Measurements from ENCODE around the gene BMP5.
"Not testable (repeated sequence)": the region's sequence is repeated elsewhere in the genome, so short reads cannot be mapped to it uniquely, and the experiment has no call there.

Gene BMP5

DNA sequence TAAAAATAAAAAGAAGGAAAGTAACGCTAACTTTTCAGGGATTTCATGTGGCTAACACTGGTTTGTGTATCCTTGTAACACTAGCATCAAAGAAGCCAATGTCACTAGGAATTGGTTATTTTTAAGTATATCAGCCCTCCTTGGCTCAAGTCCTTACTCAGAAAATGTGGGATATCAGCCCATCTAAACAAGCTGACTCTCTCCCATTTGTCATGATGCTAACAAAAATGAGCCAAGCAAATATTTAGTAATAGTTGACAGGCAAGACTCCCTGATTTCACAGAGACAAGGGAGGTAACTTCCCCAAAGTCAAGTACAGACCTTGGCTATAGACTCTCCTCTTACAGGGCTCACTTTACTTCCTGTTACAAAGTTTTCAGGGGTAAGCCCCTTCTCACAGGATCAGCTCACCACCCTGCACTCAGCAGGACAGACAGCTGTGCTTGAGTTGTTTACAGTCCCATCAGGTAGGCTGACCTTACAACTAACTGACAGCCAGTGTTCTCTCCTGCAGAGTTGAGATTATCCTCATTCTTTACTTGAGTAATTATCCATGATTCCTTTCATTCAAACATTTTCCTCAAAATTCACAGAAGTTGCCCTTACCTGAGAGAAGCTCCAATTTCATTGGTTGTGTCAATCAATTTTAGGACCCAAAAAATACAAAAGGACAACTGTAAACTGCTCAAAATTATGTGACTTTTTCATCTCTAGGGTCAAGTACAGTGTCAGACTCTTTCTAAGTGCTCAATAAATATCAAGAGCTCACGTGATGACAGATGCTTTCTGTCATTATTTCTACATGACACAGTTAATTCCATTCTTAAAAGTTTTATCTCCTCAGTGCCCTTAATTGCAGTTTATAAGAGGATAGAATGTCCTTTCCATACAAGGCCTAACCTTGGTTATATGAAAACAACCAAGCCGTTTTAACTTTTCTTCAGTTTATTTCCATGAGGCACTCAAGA lies 38.1 kb upstream of the BMP5 start:
- TF ChIP-seq, protein P1, sequence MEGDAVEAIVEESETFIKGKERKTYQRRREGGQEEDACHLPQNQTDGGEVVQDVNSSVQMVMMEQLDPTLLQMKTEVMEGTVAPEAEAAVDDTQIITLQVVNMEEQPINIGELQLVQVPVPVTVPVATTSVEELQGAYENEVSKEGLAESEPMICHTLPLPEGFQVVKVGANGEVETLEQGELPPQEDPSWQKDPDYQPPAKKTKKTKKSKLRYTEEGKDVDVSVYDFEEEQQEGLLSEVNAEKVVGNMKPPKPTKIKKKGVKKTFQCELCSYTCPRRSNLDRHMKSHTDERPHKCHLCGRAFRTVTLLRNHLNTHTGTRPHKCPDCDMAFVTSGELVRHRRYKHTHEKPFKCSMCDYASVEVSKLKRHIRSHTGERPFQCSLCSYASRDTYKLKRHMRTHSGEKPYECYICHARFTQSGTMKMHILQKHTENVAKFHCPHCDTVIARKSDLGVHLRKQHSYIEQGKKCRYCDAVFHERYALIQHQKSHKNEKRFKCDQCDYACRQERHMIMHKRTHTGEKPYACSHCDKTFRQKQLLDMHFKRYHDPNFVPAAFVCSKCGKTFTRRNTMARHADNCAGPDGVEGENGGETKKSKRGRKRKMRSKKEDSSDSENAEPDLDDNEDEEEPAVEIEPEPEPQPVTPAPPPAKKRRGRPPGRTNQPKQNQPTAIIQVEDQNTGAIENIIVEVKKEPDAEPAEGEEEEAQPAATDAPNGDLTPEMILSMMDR (IDR thresholded peaks at IDR 0.05; ENCODE audit: extremely low read depth, missing control alignments) = no peak
- no peak for DNase-seq (ENCODE audit: low spot score)

DNA sequence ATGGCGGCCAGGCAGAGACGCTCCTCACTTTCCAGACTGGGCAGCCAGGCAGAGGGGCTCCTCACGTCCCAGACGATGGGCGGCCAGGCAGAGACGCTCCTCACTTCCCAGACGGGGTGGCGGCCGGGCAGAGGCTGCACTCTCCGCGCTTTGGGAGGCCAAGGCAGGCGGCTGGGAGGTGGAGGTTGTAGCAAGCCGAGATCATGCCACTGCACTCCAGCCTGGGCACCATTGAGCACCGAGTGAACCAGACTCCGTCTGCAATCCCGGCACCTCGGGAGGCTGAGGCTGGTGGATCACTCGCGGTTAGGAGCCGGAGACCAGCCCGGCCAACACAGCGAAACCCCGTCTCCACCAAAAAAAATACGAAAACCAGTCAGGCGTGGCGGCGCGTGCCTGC lies 35.1 kb upstream of the BMP5 start:
- DNase-seq (ENCODE audit: low spot score) = not testable (repeated sequence)

DNA sequence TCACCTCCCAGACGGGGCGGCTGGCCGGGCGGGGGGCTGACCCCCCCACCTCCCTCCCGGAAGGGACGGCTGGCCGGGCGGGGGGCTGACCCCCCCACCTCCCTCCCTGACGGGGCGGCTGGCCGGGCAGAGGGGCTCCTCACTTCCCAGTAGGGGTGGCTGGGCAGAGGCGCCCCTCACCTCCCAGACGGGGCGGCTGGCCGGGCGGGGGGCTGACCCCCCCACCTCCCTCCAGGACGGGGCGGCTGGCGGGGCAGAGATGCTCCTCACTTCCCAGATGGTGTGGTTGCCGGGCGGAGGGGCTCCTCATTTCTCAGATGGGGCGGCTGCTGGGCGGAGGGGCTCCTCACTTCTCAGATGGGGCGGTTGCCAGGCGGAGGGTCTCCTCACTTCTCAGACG lies 34.5 kb upstream of the BMP5 start:
- not testable (repeated sequence) for DNase-seq (ENCODE audit: low spot score)

DNA sequence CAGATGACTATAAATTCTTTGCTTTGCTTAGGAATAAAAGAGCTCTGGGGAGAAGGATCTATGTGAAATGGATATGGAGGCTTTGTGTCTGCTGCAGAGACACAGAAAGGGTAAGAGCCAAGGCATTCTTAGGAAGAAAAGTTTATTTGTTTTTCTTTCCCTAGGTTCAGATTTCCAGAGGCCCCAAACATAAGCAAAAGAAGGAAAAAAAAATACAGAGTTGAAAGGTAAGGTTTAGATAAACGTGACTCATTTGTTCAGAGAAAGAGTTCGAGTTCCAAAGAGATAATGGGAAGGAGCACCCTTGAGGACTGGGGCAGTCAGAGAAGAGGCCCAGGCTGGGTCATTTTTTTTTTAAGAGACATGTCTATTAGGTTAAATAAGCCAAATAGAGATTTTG lies 27.4 kb upstream of the BMP5 start:
- TF ChIP-seq, protein P1 (IDR thresholded peaks at IDR 0.05; ENCODE audit: extremely low read depth, missing control alignments) = no peak
- DNase-seq (ENCODE audit: low spot score) = no peak

DNA sequence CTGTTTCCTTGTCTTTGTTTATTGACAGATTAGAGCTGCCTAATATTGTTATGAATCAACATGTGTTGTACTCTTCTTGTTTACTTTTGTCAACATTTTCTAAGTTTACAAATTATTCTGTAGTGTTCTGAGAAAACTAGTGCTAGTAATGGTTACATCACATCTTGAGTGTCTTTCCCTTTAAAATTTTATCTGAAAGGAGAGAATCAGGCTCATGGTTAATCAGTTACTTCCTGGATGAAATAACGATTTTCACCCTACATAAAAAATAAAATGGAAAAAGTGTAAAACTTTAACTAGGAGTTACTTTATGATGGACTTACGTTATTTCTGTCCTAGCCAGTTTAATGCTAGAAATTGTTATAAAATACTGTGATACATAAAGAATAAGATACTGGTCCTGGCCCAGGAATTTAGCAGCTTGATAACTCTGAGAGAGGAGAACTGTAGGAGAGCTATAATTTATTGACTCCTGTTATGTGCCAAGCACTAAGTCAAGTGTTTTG lies 26.4 kb upstream of the BMP5 start:
- DNase-seq (ENCODE audit: low spot score) = no peak
- TF ChIP-seq, protein P1 (IDR thresholded peaks at IDR 0.05; ENCODE audit: extremely low read depth, missing control alignments) = no peak

DNA sequence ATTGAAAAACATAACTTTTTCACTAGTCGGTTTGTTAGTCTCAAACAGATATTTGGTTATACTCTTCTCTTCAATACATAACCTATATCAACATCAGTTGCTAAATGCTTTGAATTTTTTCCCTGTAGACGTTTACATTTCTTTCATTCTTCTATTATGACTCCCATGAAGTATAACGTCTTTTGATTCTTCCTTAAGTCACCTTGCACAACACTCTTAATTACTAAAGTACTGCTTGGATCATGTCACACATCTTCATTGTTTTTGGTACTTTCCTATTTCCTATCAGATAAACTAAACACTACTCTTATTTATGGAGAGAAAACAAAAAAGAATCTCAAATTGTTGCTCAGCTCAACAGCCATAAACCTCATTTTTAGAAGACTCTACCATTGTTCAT lies 23.0 kb upstream of the BMP5 start:
- TF ChIP-seq, protein P1 (IDR thresholded peaks at IDR 0.05; ENCODE audit: extremely low read depth, missing control alignments) = no peak
- no peak for DNase-seq (ENCODE audit: low spot score)

DNA sequence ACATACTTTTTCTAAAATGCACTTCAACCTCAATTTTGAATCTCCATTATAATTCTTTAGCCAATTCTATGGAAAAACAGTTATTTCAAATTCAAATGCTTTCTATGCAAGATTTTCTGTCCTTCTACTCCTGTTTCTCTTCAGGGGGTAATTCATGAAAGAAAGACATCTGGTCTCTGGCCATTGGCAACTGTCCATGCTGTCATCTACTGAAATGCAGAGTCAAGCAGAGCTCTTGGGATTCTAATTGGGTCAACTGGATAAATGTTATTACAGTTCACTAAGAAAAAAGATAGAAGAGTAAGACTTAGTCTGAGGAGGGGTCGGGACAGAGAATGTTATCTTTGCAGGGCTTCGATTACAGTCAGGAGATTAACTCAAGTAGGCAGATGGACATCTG lies 22.0 kb upstream of the BMP5 start:
- TF ChIP-seq, protein P1 (IDR thresholded peaks at IDR 0.05; ENCODE audit: extremely low read depth, missing control alignments) = no peak
- no peak for DNase-seq (ENCODE audit: low spot score)

DNA sequence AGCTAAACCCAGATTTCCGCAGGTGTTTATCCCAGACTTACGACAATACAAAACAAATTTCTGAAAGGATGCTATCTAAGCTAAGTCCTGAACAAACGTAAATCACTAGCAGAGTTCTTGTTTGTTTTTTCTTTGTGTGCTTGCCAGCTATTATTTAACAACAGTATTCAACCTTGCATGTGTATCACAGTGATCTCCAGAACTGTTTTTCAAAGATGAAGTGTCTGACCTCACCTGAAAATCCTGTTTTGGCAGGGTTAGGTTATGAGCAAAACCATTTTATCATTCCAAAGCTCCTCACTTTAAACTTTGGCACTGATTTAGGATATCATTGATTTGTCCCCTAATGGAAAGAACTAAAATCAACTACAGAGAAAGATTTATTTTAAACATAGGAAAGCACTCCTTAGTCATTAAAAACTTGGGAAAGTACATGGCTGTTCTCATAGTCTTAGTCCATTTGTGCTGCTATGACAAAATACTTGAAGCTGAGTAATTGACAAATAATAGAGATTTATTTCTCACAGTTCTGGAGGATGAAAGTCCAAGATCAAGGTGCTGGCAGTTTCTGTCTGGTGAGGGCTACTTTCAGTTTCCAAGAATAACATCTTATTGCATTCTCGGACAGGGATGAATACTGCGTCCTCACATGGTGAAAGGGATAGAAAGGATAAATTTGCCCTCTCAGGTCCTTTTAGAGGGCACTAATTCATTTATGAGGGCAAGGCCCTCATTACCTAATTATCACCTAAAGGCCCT lies 20.8 kb upstream of the BMP5 start:
- no peak for DNase-seq (ENCODE audit: low spot score)
- TF ChIP-seq, protein P1 (IDR thresholded peaks at IDR 0.05; ENCODE audit: extremely low read depth, missing control alignments) = no peak

Measured in GM20000 (cell line).